K562 (cell line): ENCODE measurements around the gene PIGT. TPM values are rescaled to one million over a fixed set of nuclear protein-coding genes. Genes with fewer than 3 reads are reported as not detected.

Experiments used
- ATAC-seq: fragments of 200-7000 bp; cut with Tn5 transposase; 3 replicates; pipeline ENCODE4 v1.9.1; 2020; ENCODE audit warnings: moderate library complexity
- Bru-seq: library from RNA; stranded (reverse); fragments of 400-500 nt; gene quantifications from one replicate; lab custom pipeline; 2021; lab: Mats Ljungman, UMichigan
- BruChase-seq, 2 experiments: library from RNA; stranded (reverse); fragments of 400-500 nt; gene quantifications; one replicate each; lab custom pipeline; 2021; lab: Mats Ljungman, UMichigan
- BruUV-seq: library from RNA; stranded (reverse); fragments of 400-500 nt; replicated peaks from 2 replicates; lab custom pipeline; 2021; lab: Mats Ljungman, UMichigan
- CTCF ChIA-PET: fragments of 300-600 bp; formaldehyde crosslinking; extraction: SDS; loops from one replicate; lab custom pipeline; 2021; ENCODE audit warnings: low intra/inter-chr PET ratio; lab: Yijun Ruan, JAX
- POLR2A ChIA-PET: fragments of 300-600, 350-650 bp; sonication (Branson Sonifier 250); formaldehyde crosslinking; extraction: SDS; loops from one replicate; lab custom pipeline; 2021; ENCODE audit warnings: antibody characterized with exemption, inconsistent platforms; lab: Yijun Ruan, JAX
- DNase-seq, 4 experiments: peaks; one replicate each; pipeline versions ENCODE4 v3.0.0 to v3.0.0-alpha.2; 2011 to 2018; ENCODE audit warnings: low spot score in 3 of 4, mixed read lengths in 3 of 4; ENCODE audit errors: extremely low read depth in 1 of 4
- FAIRE-seq: peaks from 2 replicates; lab custom pipeline; 2011; peaks lifted over from hg19 to GRCh38; lab: Jason Lieb, UNC
- H2AFZ ChIP-seq: 2 replicates; pipeline ENCODE4 v1.6.0; 2011; ENCODE audit warnings: low read depth, low read length, control low read depth, inconsistent platforms
- H3K27ac ChIP-seq: fragments of 200-600 bp; 3 replicates; pipeline ENCODE4 v1.8.0; 2011; ENCODE audit warnings: low read depth, mild to moderate bottlenecking, control low read depth, inconsistent platforms, low read length, moderate library complexity, mixed read lengths; ENCODE audit errors: extremely low read depth
- H3K27me3 ChIP-seq, 2 experiments: fragments of 300-600 bp in 1 of 2; 2 replicates in 1 of 2; 3 replicates in 1 of 2; pipeline versions ENCODE4 v1.6.0 to v1.8.0; 2011; ENCODE audit warnings: inconsistent platforms in 2 of 2, low read length in 2 of 2, mild to moderate bottlenecking in 1 of 2, mixed read lengths in 1 of 2, moderate library complexity in 1 of 2; ENCODE audit not compliant: control insufficient read depth in 2 of 2, insufficient read depth in 2 of 2
- H3K36me3 ChIP-seq: fragments of 300-600 bp; 3 replicates; pipeline ENCODE4 v1.8.0; 2011; ENCODE audit warnings: mild to moderate bottlenecking, low read length, inconsistent platforms; ENCODE audit not compliant: control insufficient read depth, insufficient read depth
- H3K4me1 ChIP-seq, 2 experiments: fragments of 200-600 bp in 1 of 2; replicated peaks in 1 of 2; 2 replicates in 1 of 2; 3 replicates in 1 of 2; pipeline versions ENCODE4 v1.5.1 to v1.8.0; 2011; ENCODE audit warnings: inconsistent platforms in 2 of 2, low read length in 2 of 2, mild to moderate bottlenecking in 1 of 2, mixed read lengths in 1 of 2, moderate library complexity in 1 of 2; ENCODE audit not compliant: control insufficient read depth in 2 of 2, insufficient read depth in 2 of 2
- H3K4me2 ChIP-seq: 2 replicates; pipeline ENCODE4 v1.6.1; 2011; ENCODE audit warnings: low read length, control low read depth, inconsistent platforms, mixed read lengths; ENCODE audit not compliant: insufficient read depth
- H3K4me3 ChIP-seq: fragments of 200-600 bp; sonication (generic), shearing (Covaris generic); 2 replicates; pipeline ENCODE4 v1.5.1; 2016; ENCODE audit warnings: control low read depth, inconsistent platforms
- H3K79me2 ChIP-seq: fragments of 200-600 bp; 3 replicates; pipeline ENCODE4 v1.8.0; 2011; ENCODE audit warnings: low read length, inconsistent platforms; ENCODE audit not compliant: control insufficient read depth, insufficient read depth
- H3K9ac ChIP-seq, 2 experiments: 2 replicates each; pipeline versions ENCODE4 v1.6.0 to v1.6.1; 2011; ENCODE audit warnings: low read depth in 2 of 2, low read length in 2 of 2, control low read depth in 1 of 2, inconsistent platforms in 1 of 2, mild to moderate bottlenecking in 1 of 2, mixed read lengths in 1 of 2; ENCODE audit not compliant: insufficient read depth in 1 of 2
- H3K9me1 ChIP-seq: one replicate; pipeline ENCODE4 v1.6.0; 2011; ENCODE audit warnings: inconsistent platforms, mild to moderate bottlenecking, low read length, moderate library complexity; ENCODE audit not compliant: control insufficient read depth, insufficient read depth
- H3K9me3 ChIP-seq: replicated peaks from 2 replicates; pipeline ENCODE4 v1.5.1; 2011; ENCODE audit warnings: low read depth, low read length, inconsistent platforms; ENCODE audit not compliant: control insufficient read depth, insufficient read depth
- H4K20me1 ChIP-seq: replicated peaks from 2 replicates; pipeline ENCODE4 v1.6.1; 2011; ENCODE audit warnings: low read length, inconsistent platforms, mixed read lengths; ENCODE audit not compliant: control insufficient read depth, insufficient read depth
- HINFP ChIP-seq: fragments of 450-650 bp; conservative IDR thresholded peaks from 2 replicates; pipeline ENCODE4 v1.6.1; 2016; ENCODE audit warnings: missing genetic modification characterization, low read depth, mild to moderate bottlenecking, control low read depth, missing compliant biosample characterization
- RNF2 ChIP-seq: sonication (generic); IDR thresholded peaks from 2 replicates; pipeline ENCODE4 v1.6.1; 2016
- SMAD1 ChIP-seq: fragments of 150-350 bp; IDR thresholded peaks from 2 replicates; pipeline ENCODE4 v1.6.1; 2014; ENCODE audit warnings: low read length, low read depth; ENCODE audit not compliant: partially characterized antibody
- SMC3 ChIP-seq: conservative IDR thresholded peaks from 2 replicates; pipeline ENCODE4 v1.6.1; 2011; ENCODE audit warnings: low read depth, low read length, improper control_type of control experiment; ENCODE audit not compliant: insufficient read depth
- SRSF7 ChIP-seq: fragments of 200-400 bp; formaldehyde crosslinking; optimal IDR thresholded peaks from 2 replicates; pipeline ENCODE3; 2017; ENCODE audit warnings: mild to moderate bottlenecking, low read depth, low read length
- THRAP3 ChIP-seq: fragments of 450-650 bp; IDR thresholded peaks from 2 replicates; pipeline ENCODE4 v1.6.1; 2016; ENCODE audit warnings: mild to moderate bottlenecking, inconsistent platforms, borderline replicate concordance
- ZNF239 ChIP-seq: fragments of 250-450 bp; sonication (Bioruptor Pico); IDR thresholded peaks from 2 replicates; pipeline ENCODE4 v1.4.0; 2020; ENCODE audit warnings: mild to moderate bottlenecking
- ZNF780A ChIP-seq: fragments of 250-450 bp; sonication (Bioruptor Pico); IDR thresholded peaks from 2 replicates; pipeline ENCODE4 v1.5.0; 2021; ENCODE audit warnings: mild to moderate bottlenecking
- WGBS: fragments of 100-300 bp; shearing (Covaris generic); methylation state at CpG from one replicate; pipeline ENCODE4 v1.1.6; 2016; ENCODE audit warnings: low coverage, mixed read lengths; ENCODE audit not compliant: insufficient coverage; ENCODE audit errors: missing lambda C conversion rate; 5-methylcytosine and 5-hydroxymethylcytosine counted together
- in situ Hi-C: fragments of 300-500 bp; cut with MboI; formaldehyde crosslinking; loops from 4 replicates; pipeline ENCODE4 v1.15.0; 2018; ENCODE audit warnings: inconsistent platforms, mixed read lengths
- intact Hi-C: fragments of 100-400 bp; cut with micrococcal nuclease; formaldehyde crosslinking; loops from 2 replicates; pipeline ENCODE4 v1.14.2; 2022
- long read RNA-seq, 3 experiments: library from polyadenylated mRNA in 2 of 3; library from RNA in 1 of 3; unstranded in 2 of 3; stranded (forward) in 1 of 3; transcript quantifications; one replicate each; pipeline ENCODE4 v2.0.0, GENCODE V29; 2019 to 2022
- polyA minus RNA-seq, 3 experiments: library from RNA; depleted of rRNA, polyadenylated mRNA; stranded (reverse); fragments of >200 nt; gene quantifications; 2 replicates each; pipeline ENCODE4 v1.2.3, GENCODE V29; 2011
- polyA plus RNA-seq, 8 experiments: library from polyadenylated mRNA; depleted of rRNA in 4 of 8; stranded (reverse) in 5 of 8; unstranded in 3 of 8; fragments of >200 nt; fragmentation: Nextera tagmentation in 2 of 8; fragmentation: Illumina TruSeq in 1 of 8; extraction: Ambion mirVana in 2 of 8; extraction: Trizol in 1 of 8; gene quantifications; 2 replicates each; pipeline versions ENCODE4 v1.2.1 to v1.2.3, GENCODE V29; 2011 to 2014; ENCODE audit warnings: inconsistent platforms in 1 of 8, missing spikeins in 1 of 8
- total RNA-seq, 7 experiments: library from RNA; depleted of rRNA in 6 of 7; stranded (reverse); fragments of >200 nt in 6 of 7; fragmentation: Illumina TruSeq in 2 of 7; extraction: Trizol in 2 of 7; gene quantifications; 2 replicates each; pipeline versions ENCODE4 v1.2.1 to v1.2.3, GENCODE V29; 2011 to 2021; ENCODE audit warnings: low replicate concordance in 1 of 7
- TF ChIP-seq, protein P1 (sequence below): fragments of 250-450 bp; sonication (Bioruptor Pico); IDR thresholded peaks from 2 replicates; pipeline ENCODE4 v1.4.0; 2020; ENCODE audit warnings: mild to moderate bottlenecking
- TF ChIP-seq, protein P2 (sequence below): fragments of 250-450 bp; sonication (Bioruptor Pico); IDR thresholded peaks from 2 replicates; pipeline ENCODE4 v1.5.0; 2020; ENCODE audit warnings: mild to moderate bottlenecking

The PIGT gene
- 79.7 and 138 TPM in 2 replicates for total RNA-seq (2011; cell fraction: chromatin; rRNA removed; ENCODE audit: low replicate concordance)
- 114 and 122 TPM in 2 replicates for total RNA-seq (2011; cell fraction: nucleolus; rRNA removed)
- 128 and 181 TPM in 2 replicates for total RNA-seq (2011; cell fraction: nucleoplasm; rRNA removed)
- 46.9 and 75.3 TPM in 2 replicates for total RNA-seq (2014; rRNA removed)
- total RNA-seq (2014; rRNA removed; fragmentation: Illumina TruSeq; extraction: Trizol): 27.3 and 31.5 TPM in 2 replicates
- 49.2 and 53.0 TPM in 2 replicates for total RNA-seq (2015; rRNA removed; fragmentation: Illumina TruSeq; extraction: Trizol)
- 75.1 and 79.9 TPM in 2 replicates for total RNA-seq (2021)
- 14.6 and 42.1 TPM in 2 replicates for polyA plus RNA-seq (2011; rRNA removed)
- 37.1 and 63.7 TPM in 2 replicates for polyA plus RNA-seq (2011; cell fraction: cytosol; rRNA removed)
- 67.5 and 112 TPM in 2 replicates for polyA plus RNA-seq (2011; cell fraction: nucleus; rRNA removed)
- 68.0 and 94.6 TPM in 2 replicates for polyA plus RNA-seq (2012)
- 105 and 108 TPM in 2 replicates for polyA plus RNA-seq (2014; fragmentation: Illumina TruSeq; extraction: Trizol)
- polyA plus RNA-seq (2014; fragmentation: Nextera tagmentation; extraction: Ambion mirVana): 10 to 100 TPM; 33.7 to 68.4 TPM
- polyA plus RNA-seq (2014; rRNA removed): 30.9 and 35.4 TPM in 2 replicates
- 19.1 and 23.9 TPM in 2 replicates for polyA minus RNA-seq (2011; rRNA and poly(A)+ RNA removed)
- polyA minus RNA-seq (2011; cell fraction: cytosol; rRNA and poly(A)+ RNA removed): 36.1 and 43.0 TPM in 2 replicates
- polyA minus RNA-seq (2011; cell fraction: nucleus; rRNA and poly(A)+ RNA removed): 31.5 and 46.7 TPM in 2 replicates
- percentile 66 among the genes with signal in this experiment for Bru-seq, nascent RNA
- BruChase-seq, experiment 1, labeled RNA remaining after a 2-hour chase: percentile 65 among the genes with signal in this experiment
- percentile 70 among the genes with signal in this experiment for BruChase-seq, experiment 2, labeled RNA remaining after a 6-hour chase
- long read RNA-seq, experiment 1, transcript PIGT-202 (12 exons, 2,245 nt): major isoform, 47 of 135 reads
- long read RNA-seq, experiment 1, partial matches to known transcripts: 74 of 135 reads
- long read RNA-seq, experiment 1, other reads (novel, unspliced or antisense): 6 of 135 reads
- long read RNA-seq, experiment 2, transcript PIGT-202 (12 exons, 2,245 nt): major isoform, 49 of 92 reads
- long read RNA-seq, experiment 2, partial matches to known transcripts: 19 of 92 reads
- long read RNA-seq, experiment 2, other reads (novel, unspliced or antisense): 6 of 92 reads
- long read RNA-seq, experiment 3, transcript PIGT-202 (12 exons, 2,245 nt): major isoform, 59 of 83 reads
- long read RNA-seq, experiment 3, partial matches to known transcripts: 2 of 83 reads
- long read RNA-seq, experiment 3, other reads (novel, unspliced or antisense): 9 of 83 reads

- ChIA-PET CTCF (no interaction called here), POLR2A (interaction anchor here (0.9 to 1.4 kb wide), 4 partner anchors 9 to 39 kb away, joined by 4 to 9 read pairs (median 6); no protein-coding TSS in a partner anchor)
- peak; percentile 99 for ATAC-seq
- peaks cover 4 to 10% of the 10 kb centered on the region in 2 experiments; a peak in 2 of 5 replicates for H3K4me1 ChIP-seq
- 1% methylated on average over 52 of the region's 52 CpGs for WGBS
- H3K9me1 ChIP-seq: no peaks in the 10 kb centered on the region
- no TSS peak for BruUV-seq
- peaks cover 35% of the 10 kb centered on the region; the same call in 2 of the 3 replicates for H3K36me3 ChIP-seq
- peak; percentile 76 to 93 (median 83) for DNase-seq
- H2AFZ ChIP-seq: peak within 1 kb of the TSS; percentile 91
- H4K20me1 ChIP-seq: no peaks in the 10 kb centered on the region
- intact Hi-C loops (no loop called here), in situ Hi-C loops (loop anchor here (5.0 kb wide), 1 partner anchor 39 kb away; the partner anchor contains the start of gene TP53TG5)
- H3K9me3 ChIP-seq: no peaks in the 10 kb centered on the region
- no peaks in the 10 kb centered on the region for H3K27me3 ChIP-seq
- peak within 1 kb of the TSS; percentile 85 for H3K4me3 ChIP-seq
- H3K9ac ChIP-seq: peak within 1 kb of the TSS; percentile 84 to 98
- H3K79me2 ChIP-seq: peaks cover 26% of the 10 kb centered on the region
- FAIRE-seq: peak; percentile 89
- H3K27ac ChIP-seq: peak within 1 kb of the TSS; percentile 72
- peak within 1 kb of the TSS; percentile 93 for H3K4me2 ChIP-seq
- TF ChIP-seq, protein P1, sequence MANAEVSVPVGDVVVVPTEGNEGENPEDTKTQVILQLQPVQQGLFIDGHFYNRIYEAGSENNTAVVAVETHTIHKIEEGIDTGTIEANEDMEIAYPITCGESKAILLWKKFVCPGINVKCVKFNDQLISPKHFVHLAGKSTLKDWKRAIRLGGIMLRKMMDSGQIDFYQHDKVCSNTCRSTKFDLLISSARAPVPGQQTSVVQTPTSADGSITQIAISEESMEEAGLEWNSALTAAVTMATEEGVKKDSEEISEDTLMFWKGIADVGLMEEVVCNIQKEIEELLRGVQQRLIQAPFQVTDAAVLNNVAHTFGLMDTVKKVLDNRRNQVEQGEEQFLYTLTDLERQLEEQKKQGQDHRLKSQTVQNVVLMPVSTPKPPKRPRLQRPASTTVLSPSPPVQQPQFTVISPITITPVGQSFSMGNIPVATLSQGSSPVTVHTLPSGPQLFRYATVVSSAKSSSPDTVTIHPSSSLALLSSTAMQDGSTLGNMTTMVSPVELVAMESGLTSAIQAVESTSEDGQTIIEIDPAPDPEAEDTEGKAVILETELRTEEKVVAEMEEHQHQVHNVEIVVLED (CRISPR knock-in tag): no peak
- TF ChIP-seq ZNF780A (no peak), SRSF7 (no peak), RNF2 (no peak), SMAD1 (peak; percentile 43), ZNF239 (CRISPR knock-in tag) (no peak; the same call in 1 of the 2 replicates), THRAP3 (no peak), HINFP (tag) (no peak), SMC3 (no peak)
- TF ChIP-seq, protein P2, sequence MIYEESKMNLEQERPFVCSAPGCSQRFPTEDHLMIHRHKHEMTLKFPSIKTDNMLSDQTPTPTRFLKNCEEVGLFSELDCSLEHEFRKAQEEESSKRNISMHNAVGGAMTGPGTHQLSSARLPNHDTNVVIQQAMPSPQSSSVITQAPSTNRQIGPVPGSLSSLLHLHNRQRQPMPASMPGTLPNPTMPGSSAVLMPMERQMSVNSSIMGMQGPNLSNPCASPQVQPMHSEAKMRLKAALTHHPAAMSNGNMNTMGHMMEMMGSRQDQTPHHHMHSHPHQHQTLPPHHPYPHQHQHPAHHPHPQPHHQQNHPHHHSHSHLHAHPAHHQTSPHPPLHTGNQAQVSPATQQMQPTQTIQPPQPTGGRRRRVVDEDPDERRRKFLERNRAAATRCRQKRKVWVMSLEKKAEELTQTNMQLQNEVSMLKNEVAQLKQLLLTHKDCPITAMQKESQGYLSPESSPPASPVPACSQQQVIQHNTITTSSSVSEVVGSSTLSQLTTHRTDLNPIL: no peak
These were observed at the start of gene PIGT for GRCh38 chr20:45415822-45416637. Gene PIGT (plus strand): TSS chr20:45416141. CDS start chr20:45416157, 16 bp downstream.
